ENCODE results near the gene MCM10.
"Not testable (repeated sequence)": the region's sequence is repeated elsewhere in the genome, so short reads cannot be mapped to it uniquely, and the experiment has no call there.

MCM10 gene

DNA sequence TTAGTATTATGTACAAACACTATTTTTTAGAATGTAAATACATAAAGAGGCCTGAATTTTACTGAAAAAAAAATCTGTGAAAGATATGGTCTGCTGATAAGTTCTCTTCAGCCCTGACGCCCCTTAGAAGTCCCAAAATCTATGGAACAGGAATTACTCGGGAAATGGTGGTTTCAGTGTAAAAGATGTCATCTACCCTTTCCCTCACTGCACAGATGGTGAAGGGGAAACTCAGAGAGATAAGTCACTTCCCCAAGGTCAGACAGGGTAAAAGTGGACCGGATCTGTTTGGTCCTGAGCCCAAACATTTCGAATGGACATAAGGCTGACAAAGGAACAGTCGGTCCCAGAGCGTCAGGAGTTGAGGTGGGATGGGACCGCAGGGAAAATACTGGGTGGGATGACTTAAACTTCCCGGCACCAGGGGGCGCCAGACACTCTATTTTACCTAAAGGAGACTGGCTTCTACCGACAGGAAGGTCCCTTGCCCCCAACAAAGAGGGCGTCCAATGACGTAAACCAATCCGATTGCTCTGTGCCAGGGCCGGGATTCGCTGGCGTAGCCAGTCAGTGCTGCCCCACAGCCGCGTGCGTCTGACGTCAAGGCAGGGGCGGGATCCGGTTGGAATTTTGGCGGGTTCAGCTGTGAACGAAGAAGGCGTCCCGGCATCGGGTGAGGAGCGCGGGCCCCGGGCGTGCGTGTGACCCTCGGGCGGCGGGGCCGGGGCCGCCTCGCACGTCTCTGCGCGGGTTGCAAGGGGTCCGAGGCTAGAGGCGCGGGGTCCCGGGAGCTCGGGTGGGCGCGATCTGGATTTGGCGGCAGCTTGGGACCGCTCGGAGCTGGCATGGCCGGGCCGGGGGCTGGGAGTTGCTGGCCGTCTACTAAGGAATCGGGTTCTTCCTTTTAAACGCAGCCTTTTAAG is at the start of gene MCM10:
Gene MCM10, plus strand, starts transcription at position 625 of the 923 bp plus-strand sequence. CDS start 2,645 bp downstream, outside the sequence.
- peak within 1 kb of the TSS in 1 of 21 experiments; percentile 13 for H3K27ac ChIP-seq
- H3K4me3 ChIP-seq, result peak within 1 kb of the TSS; percentile 42 to 66 (median 45)

DNA sequence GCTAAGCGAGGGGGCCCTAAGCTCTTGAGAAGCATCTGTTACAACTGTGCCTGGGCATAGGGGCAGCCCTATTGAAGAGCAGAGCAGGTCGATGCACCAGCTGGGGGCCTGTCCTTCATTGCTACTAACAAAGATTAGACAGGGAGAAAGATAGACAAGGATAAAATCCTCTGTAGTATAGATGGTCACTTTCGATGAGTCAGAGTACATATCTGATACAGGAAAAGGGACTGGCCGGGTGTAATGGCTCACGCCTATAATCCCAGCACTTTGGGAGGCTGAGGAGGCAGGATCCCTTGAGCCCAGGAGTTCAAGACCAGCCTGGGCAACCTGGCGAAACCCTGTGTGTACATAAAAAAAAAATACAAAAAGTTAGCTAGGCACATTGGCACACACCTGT is 47.8 kb upstream of the MCM10 start:
- no peak overlapping the region for H3K4me3 ChIP-seq
- no peak overlapping the region for H3K27ac ChIP-seq

DNA sequence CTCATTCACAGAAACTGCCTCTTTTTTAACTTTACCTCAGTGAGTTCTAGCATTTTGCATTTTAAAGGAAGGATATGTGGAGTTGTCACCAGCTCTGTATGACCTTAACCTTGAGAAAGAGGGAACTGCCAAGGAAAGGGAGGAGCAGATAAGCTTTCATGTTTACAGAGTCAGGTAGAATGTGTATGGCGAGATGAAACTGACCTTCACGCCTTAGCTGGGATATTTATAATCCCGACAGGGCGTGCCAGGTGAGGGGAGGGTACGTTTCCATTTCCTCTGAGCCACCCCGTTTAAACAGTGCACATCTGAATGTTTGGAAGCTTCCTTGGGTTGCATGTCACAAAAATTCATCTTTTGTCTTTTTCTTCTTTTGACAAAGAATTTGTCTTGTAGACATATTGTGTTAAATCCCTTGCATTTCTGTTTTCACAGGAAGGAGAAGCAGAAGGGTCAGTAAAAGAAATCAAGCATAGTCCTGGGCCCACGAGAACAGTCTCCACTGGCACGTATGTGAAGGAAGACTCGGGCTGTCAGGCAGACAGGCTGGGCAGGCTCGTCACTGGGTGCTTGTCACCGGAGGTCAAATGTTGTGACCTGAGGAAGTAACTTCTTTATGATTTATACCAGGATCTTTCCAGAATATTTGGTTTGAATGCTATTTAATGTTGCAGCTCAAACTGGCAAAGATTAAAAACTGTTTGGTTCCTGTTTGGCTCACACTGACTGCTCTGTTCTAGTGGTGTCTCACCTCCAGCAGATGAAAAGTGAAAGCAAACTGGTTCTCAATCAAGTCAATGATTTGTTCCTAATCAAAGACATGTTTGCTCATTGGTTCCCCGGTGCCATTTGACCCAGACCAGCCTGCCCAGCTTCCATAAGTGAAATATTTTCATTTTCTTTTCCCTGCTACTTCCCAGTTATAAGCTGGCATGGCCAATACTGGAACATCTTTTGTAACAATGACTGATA is 45.2 kb upstream of the MCM10 start:
- no peak overlapping the region for H3K4me3 ChIP-seq
- H3K27ac ChIP-seq, result peak overlapping the region in 7 of 21 experiments; percentile 8 to 62 (median 38)

DNA sequence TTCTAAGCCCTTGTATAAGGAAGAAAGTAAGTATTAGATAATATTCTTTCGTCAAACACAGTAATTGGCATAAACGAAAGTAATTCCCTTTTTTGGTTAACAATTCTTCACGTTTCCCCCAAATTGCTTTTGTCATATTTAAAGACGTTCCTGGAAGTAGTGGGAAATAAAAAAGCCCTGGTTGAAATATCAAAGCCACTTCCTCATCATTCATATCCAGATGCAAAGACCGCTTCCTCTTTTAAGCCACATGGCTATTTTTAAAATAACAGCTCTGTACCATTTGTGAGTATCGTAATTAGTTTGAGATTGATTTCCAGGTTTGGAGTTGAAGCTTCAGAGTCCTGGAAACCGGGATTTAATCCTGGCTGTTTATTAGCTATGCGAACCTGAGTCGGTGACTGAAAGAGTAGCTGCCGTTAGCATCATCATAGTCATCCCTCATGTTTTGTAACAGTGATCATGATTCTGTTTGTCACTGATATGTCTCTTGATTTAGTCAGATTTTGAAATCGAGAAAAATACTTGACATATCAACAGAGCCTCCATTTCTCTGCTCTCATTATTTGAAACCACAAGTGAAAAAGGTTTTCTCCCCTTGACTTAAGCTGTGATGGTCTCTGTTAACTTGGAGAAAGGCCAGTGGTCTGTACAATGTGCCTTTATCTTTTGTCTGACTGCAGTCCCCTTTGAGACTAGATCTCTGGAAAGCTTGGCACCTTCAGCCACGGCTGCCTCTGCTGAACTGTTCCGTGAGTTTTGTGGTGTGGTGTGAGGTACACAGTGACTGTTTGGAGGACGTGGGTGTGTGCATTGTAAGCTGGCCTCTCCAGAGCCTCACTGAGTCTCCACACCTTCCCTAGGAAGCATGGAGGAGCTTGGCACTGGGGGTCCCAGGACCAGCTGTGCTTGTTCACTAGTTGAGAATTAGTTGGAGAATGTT is 43.2 kb upstream of the MCM10 start:
- no peak overlapping the region for H3K4me3 ChIP-seq

DNA sequence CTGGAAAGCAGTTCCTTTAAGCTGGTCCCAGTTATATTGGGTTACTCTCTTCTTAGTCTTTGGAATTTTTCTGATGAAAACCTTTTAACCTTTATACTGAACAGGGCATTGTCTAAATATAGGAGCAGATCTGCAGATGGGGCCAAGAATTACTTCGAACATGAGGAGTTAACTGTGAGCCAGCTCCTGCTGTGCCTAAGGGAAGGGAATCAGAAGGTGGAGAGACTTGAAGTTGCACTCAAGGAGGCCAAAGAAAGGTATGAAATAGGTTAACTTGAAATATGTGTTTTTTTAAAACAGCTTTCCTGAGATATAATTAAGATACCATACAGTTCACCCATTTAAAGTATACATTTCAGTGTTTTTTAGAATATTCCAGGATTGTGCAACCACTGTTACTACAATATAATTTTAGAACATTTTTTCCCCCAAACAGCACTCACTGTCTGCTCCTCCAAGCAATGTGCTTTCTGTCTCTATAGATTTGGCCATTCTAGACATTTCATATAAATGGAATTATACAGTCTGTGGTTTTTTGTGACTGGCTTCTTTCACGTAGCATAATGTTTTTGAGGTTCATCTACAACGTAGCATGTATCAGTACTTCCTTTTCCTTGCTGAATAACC is 42.5 kb upstream of the MCM10 start:
- Histone ChIP-seq H3K27ac (no peak overlapping the region), H3K4me3 (no peak overlapping the region)

More for the DNA sequence above, 43.2 kb upstream of the MCM10 start:
- no peak overlapping the region for H3K27ac ChIP-seq

DNA sequence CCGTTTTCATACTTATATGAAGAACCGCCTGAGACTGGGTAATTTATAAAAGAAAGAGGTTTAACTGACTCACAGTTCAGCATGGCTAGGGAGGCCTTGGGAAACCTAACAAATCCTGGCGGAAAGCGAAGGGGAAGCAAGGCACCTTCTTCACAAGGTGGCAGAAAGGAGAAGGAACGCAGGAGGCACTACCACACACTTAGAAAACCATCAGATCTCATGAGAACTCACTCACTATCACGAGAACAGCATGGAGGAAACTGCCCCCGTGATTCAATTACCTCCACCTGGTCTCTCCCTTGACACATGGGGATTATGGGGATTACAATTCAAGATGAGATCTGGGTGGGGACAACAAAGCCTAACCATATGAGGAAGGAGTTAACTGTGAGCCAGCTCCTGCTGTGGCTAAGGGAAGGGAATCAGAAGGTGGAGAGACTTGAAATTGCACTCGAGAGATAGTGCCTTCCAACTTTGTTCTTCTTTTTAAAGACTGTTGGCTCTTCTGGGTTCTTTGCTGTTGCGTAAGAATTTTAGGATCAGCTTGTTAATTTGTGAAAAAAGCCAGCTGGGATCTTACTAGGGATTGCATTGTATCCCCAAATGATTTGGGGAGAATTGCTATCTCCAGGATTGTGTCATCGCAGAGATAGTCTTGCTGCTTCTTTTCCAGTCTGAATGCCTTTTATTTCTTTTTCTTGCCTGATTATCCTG is 40.4 kb upstream of the MCM10 start:
- H3K27ac ChIP-seq, result no peak overlapping the region
- H3K4me3 ChIP-seq, result no peak overlapping the region

DNA sequence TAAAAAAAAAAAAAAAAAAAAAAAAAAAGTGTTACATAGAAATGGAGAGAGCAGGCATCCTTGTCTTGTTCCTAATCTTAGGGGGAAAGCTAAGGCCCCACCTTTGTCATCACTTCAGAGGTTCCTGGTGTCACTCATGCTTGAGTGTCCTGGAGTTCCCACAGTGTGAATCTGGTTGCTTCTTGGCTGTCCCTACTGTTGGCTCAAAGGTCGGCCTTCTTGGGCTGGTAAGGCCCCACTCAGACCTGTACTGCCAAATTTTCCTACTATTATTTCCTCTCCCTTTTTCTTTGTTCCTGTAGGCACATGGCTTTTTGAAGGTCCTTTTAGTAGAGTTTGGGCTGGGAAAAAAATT is 39.9 kb upstream of the MCM10 start:
- no peak overlapping the region for H3K27ac ChIP-seq

DNA sequence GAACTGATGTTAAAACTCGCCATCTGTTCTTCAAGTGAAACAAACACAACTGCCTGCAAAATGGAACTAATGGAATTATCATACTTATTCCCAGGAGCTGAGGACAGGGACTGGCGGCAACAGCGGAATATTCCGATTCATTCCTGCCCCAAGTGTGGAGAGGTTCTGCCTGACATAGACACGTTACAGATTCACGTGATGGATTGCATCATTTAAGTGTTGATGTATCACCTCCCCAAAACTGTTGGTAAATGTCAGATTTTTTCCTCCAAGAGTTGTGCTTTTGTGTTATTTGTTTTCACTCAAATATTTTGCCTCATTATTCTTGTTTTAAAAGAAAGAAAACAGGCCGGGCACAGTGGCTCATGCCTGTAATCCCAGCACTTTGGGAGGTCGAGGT is 24.7 kb upstream of the MCM10 start:
- Histone ChIP-seq H3K27ac (no peak overlapping the region), H3K4me3 (no peak overlapping the region)

More for the DNA sequence above, 39.9 kb upstream of the MCM10 start:
- H3K4me3 ChIP-seq, result no peak overlapping the region

DNA sequence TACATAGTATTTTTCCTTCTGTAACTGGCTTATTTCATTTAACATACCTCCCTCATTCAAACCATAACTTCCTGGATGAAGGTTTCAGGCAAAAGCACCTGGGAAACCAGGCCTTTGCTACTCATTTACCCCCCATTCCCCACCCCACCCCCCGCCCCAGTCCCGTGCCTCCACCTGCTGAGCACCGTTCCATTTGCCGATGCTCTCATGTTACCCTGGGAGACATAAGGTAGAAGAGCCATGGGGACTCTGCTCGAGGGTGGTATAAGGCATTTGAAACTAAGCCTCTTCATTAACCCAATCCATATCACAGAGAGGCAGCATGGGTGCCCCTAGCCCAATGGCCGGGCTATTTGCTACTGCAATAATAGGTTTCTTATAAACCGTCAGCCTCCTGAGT is 22.2 kb upstream of the MCM10 start:
- Histone ChIP-seq H3K27ac (no peak overlapping the region), H3K4me3 (no peak overlapping the region)

DNA sequence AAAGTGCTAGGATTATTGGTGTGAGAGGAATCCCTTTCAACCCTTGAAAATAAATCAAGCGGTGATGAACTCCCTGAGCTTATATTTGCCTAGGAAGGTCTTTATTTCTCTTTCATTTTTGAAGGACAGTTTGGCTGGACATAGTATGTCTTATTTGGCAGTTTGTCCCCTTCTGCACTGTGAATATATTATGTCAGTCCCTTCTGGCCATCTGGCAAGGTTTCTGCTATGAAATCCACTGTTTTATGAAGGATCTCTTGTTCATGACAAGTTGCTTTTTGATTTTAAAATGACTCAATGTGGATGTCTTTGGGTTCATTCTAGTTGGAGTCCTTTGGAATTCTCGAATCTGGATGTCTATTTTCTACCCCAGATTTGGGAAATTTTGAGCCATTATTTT is 21.7 kb upstream of the MCM10 start:
- Histone ChIP-seq H3K27ac (no peak overlapping the region), H3K4me3 (no peak overlapping the region)

DNA sequence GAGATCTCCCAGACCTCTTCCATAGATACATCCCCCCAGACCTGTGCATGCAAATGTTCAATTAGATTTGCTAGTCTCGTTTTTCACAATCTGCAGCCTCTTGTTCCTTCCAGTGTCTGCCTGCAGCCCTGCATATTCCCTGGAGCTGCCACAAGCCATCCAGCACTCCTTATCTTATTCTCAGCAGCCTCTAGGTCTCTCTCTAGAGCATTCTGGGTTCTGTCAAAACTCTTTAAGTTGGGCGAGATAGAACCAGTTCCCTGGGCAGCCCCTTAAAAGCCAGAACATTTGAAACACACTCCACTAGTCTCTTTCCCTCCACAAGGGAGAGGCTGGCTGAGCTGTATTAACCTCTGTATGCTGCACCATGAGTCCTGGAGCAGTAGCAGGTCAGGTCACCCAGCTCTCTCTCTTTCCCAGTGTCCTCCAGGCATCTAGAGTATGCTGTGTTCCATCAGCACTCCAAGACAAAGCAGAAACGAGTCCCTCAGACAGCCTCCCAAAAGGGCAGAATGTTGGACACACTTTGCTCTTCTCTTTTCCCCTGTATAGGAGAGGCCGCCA is 20.6 kb upstream of the MCM10 start:
- H3K4me3 ChIP-seq, result no peak overlapping the region
- H3K27ac ChIP-seq, result no peak overlapping the region

DNA sequence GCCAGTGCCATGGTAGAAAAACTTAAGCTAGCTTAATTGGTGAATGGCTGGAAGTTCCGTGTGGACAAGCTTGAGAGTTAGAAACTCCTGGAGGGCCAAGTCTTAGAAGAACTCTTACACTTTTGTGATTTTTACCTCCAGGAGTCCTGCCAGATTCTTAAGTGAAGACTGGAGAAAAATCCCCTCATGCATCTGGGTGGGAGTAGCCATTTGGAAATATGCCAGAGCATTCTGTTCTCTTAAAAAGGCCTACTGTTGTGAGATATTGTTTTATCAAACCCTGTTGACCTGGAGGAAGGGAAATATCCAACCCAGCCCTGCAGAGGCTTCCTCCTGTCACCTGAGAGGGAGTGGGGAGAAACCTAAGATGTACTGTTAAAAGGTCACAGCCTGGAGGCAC is 17.6 kb upstream of the MCM10 start:
- Histone ChIP-seq H3K27ac (no peak overlapping the region), H3K4me3 (no peak overlapping the region)

DNA sequence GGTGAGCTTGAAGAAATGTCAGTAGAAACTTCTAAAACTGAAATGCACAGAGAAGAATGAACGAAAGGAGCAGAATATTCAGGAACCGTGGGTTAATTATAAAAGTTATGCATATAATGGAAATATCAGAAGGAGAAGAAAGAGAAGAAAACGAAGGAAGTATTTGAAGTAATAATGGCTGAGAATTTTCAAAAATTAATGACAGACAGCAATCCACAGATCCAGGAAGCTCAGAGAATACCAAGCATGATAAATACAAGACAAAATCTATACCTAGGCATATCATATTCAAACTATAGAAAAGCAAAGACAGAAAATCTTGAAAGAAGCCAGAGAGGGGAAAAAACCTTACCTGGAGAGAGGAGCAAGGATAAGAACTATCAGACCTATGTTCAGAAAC is 16.5 kb upstream of the MCM10 start:
- Histone ChIP-seq H3K4me3 (no peak overlapping the region), H3K27ac (no peak overlapping the region)

DNA sequence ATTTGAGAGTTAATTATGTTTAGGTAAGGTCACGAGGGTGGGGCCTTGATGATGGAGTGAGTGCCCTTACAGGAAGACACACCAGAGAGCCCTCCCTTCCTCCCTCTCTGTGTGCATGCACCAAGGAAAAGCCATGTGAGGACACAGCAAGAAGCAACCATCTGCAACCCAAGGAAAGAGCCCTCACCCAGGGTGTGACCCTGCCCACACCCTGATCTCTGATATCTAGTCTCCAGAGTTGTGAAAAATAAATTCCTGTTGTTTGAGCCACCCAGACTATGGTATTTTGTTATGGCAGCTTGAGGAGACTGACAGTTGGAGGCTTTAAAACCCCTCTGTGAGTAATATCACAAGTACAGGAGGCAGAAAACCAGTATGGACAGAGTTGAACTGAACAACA is 15.0 kb upstream of the MCM10 start:
- H3K27ac ChIP-seq, result no peak overlapping the region

DNA sequence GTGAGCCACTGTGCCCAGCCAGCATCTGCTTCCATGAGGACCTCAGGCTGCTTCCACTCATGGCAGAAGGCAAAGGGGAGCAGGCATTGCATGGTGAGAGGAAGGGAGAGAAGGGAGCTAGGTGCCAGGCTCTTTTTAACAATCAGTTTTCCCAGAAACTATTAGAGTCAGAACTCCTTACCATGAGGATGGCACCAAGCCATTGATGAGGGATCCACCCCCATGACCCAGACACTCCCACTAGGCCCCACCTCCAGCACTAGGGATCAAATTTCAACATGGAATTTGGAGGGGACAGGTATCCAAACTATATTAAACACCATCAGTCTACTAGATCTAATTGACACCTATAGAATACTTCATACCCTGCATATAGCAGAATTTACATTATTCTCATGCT is 14.2 kb upstream of the MCM10 start:
- Histone ChIP-seq H3K4me3 (no peak overlapping the region), H3K27ac (no peak overlapping the region)

More for the DNA sequence above, 15.0 kb upstream of the MCM10 start:
- H3K4me3 ChIP-seq, result no peak overlapping the region

DNA sequence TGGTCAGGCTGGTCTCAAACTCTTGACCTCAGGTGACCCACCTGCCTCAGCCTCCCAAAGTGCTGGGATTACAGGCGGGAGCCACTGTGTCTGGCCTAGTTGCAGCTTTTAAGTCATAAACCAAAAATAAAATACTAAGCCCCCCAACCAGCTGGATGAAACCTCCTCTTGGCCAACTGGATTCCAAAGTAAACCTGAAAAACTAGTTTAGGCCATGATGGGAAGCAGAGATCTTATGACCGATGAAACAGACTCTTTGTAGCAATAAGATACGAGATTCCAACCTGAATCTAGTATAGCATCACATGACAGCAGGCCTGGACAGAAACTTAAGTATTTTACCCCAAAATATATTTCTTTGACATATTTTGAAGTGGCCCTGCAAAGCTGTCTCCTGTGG is 9.1 kb upstream of the MCM10 start:
- Histone ChIP-seq H3K27ac (no peak overlapping the region), H3K4me3 (no peak overlapping the region)

DNA sequence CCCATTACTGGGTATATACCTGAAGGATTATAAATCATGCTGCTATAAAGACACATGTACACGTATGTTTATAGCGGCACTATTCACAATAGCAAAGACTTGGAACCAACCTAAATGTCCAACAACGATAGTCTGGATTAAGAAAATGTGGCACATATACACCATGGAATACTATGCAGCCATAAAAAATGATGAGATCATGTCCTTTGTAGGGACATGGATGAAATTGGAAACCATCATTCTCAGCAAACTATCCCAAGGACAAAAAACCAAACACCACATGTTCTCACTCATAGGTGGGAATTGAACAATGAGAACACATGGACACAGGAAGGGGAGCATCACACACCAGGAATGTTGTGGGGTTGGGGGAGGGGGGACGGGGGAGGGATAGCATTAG is 5.5 kb upstream of the MCM10 start:
- H3K27ac ChIP-seq, H3K4me3 ChIP-seq: not testable (repeated sequence)

DNA sequence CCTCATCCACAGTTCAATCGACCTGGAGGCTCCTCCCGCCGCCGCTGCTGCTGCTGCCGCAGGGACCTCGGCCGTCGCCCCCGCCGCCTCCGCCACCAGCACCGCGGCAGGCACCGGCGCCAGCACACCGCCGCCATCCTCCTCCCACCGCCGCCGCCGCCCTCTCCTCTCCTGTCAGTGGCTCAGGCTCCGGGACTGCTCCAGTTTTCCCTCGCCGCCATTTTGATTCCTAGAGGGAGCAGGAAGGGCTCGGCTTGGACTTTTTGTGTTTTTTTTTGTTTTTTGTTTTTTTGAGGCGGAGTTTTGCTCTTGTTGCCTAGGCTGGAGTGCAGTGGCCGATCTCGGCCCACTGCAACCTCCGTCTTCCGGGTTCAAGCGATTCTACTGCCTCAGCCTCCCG is 3.0 kb upstream of the MCM10 start:
- Histone ChIP-seq H3K27ac (peak overlapping the region in 6 of 21 experiments; percentile 17 to 67 (median 42)), H3K4me3 (peak overlapping the region in 6 of 7 experiments; percentile 18 to 35 (median 27))
